Measurements from ENCODE around the gene LGALS12.

Gene LGALS12

DNA sequence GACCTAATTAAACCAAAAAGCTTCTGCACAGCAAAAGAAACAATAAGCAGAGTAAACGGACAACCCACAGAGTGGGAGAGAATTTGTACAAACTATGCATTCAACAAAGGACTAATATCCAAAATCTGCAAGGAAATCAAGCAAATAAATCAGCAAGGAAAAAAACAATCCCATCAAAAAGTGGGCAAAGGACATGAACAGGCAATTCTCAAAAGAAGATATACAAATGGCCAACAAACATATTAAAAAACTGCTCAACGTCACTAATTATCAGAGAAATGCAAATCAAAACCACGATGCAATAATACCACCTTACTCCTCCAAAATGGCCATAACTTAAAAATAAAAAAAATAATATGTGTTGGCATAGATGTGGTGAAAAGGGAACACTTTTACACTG lies 20.1 kb upstream of the LGALS12 start:
- Histone ChIP-seq H3K27ac (ENCODE audit: low read length) (no peak overlapping the region), H4K20me1 (ENCODE audit: insufficient read depth, low read length) (no peaks in the 10 kb centered on the region), H3K4me2 (ENCODE audit: low read length) (no peak overlapping the region), H3K79me2 (ENCODE audit: low read length) (no peaks in the 10 kb centered on the region), H3K9ac (ENCODE audit: low read length) (no peak overlapping the region), H3K36me3 (replicated peaks; ENCODE audit: low read depth, low read length) (no peaks in the 10 kb centered on the region), H3K9me3 (ENCODE audit: insufficient read depth, low read length) (peaks cover 4% of the 10 kb centered on the region), H2AFZ (ENCODE audit: low read depth, low read length) (no peak overlapping the region), H3K4me3 (ENCODE audit: low read length) (no peak overlapping the region), H3K27me3 (ENCODE audit: low read depth, low read length) (peaks cover 22% of the 10 kb centered on the region), H3K4me1 (ENCODE audit: low read length) (no peaks in the 10 kb centered on the region)
- TF ChIP-seq, protein P1, sequence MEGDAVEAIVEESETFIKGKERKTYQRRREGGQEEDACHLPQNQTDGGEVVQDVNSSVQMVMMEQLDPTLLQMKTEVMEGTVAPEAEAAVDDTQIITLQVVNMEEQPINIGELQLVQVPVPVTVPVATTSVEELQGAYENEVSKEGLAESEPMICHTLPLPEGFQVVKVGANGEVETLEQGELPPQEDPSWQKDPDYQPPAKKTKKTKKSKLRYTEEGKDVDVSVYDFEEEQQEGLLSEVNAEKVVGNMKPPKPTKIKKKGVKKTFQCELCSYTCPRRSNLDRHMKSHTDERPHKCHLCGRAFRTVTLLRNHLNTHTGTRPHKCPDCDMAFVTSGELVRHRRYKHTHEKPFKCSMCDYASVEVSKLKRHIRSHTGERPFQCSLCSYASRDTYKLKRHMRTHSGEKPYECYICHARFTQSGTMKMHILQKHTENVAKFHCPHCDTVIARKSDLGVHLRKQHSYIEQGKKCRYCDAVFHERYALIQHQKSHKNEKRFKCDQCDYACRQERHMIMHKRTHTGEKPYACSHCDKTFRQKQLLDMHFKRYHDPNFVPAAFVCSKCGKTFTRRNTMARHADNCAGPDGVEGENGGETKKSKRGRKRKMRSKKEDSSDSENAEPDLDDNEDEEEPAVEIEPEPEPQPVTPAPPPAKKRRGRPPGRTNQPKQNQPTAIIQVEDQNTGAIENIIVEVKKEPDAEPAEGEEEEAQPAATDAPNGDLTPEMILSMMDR (IDR thresholded peaks at IDR 0.05; ENCODE audit: low read depth, low read length), result no peak
- TF ChIP-seq EZH2phosphoT487 (IDR thresholded peaks at IDR 0.05; ENCODE audit: low read depth), result no peak

DNA sequence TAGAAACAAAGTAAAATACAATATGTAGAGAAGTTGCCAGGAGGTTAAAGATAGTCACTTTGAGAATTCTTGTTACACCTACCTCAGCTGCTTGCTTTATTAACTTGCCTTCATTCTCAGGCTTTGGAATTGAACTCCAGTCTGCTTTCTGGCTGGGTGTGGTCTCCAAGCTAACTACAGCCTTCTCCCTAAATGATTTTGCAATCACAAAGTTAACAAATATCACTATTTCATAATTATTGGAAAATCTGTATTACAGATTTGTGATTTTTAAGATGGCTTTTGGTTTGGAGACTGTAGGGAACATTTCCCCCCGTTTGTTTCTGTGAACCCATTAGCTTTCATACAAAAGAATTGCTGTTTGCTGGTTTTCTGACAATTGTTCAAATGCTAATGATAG lies 17.1 kb upstream of the LGALS12 start:
- H3K79me2 ChIP-seq (ENCODE audit: low read length), result no peaks in the 10 kb centered on the region
- peaks cover 18% of the 10 kb centered on the region for H3K27me3 ChIP-seq (ENCODE audit: low read depth, low read length)
- no peak overlapping the region for H3K4me2 ChIP-seq (ENCODE audit: low read length)
- H3K4me1 ChIP-seq (ENCODE audit: low read length), result no peaks in the 10 kb centered on the region
- H3K9ac ChIP-seq (ENCODE audit: low read length), result no peak overlapping the region
- no peak overlapping the region for H3K27ac ChIP-seq (ENCODE audit: low read length)
- no peak overlapping the region for H3K4me3 ChIP-seq (ENCODE audit: low read length)
- H4K20me1 ChIP-seq (ENCODE audit: insufficient read depth, low read length), result no peaks in the 10 kb centered on the region
- no peak for TF ChIP-seq EZH2phosphoT487 (IDR thresholded peaks at IDR 0.05; ENCODE audit: low read depth)
- TF ChIP-seq, protein P1 (IDR thresholded peaks at IDR 0.05; ENCODE audit: low read depth, low read length), result no peak
- no peaks in the 10 kb centered on the region for H3K36me3 ChIP-seq (replicated peaks; ENCODE audit: low read depth, low read length)
- H3K9me3 ChIP-seq (ENCODE audit: insufficient read depth, low read length), result peaks cover 4% of the 10 kb centered on the region
- H2AFZ ChIP-seq (ENCODE audit: low read depth, low read length), result no peak overlapping the region

DNA sequence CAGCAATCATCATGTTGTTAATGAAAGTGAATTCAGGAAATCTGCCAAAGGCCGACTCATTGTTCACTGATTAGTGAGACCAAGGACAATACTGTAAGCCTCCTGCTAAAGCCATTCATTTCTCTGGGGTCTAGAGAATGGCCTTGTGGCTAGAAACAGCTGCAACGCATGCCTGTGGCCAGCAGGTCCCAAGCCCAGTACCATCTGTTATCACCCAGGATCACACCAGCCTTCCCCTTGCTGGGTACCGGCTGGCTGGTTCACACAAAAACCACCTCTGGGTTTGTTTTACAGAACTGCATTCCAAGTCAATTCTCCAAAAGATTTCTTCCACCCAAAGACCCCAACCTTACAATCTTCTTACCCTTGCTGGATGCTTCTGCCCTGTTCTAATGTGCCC lies 16.0 kb upstream of the LGALS12 start:
- no peak for TF ChIP-seq EZH2phosphoT487 (IDR thresholded peaks at IDR 0.05; ENCODE audit: low read depth)
- TF ChIP-seq, protein P1 (IDR thresholded peaks at IDR 0.05; ENCODE audit: low read depth, low read length), result no peak
- H3K9ac ChIP-seq (ENCODE audit: low read length), result no peak overlapping the region
- peaks cover 19% of the 10 kb centered on the region for H3K27me3 ChIP-seq (ENCODE audit: low read depth, low read length)
- no peaks in the 10 kb centered on the region for H3K4me1 ChIP-seq (ENCODE audit: low read length)
- no peaks in the 10 kb centered on the region for H3K79me2 ChIP-seq (ENCODE audit: low read length)
- peaks cover 4% of the 10 kb centered on the region for H3K9me3 ChIP-seq (ENCODE audit: insufficient read depth, low read length)
- H4K20me1 ChIP-seq (ENCODE audit: insufficient read depth, low read length), result no peaks in the 10 kb centered on the region
- H3K27ac ChIP-seq (ENCODE audit: low read length), result no peak overlapping the region
- H2AFZ ChIP-seq (ENCODE audit: low read depth, low read length), result no peak overlapping the region
- H3K36me3 ChIP-seq (replicated peaks; ENCODE audit: low read depth, low read length), result no peaks in the 10 kb centered on the region
- no peak overlapping the region for H3K4me3 ChIP-seq (ENCODE audit: low read length)
- no peak overlapping the region for H3K4me2 ChIP-seq (ENCODE audit: low read length)

DNA sequence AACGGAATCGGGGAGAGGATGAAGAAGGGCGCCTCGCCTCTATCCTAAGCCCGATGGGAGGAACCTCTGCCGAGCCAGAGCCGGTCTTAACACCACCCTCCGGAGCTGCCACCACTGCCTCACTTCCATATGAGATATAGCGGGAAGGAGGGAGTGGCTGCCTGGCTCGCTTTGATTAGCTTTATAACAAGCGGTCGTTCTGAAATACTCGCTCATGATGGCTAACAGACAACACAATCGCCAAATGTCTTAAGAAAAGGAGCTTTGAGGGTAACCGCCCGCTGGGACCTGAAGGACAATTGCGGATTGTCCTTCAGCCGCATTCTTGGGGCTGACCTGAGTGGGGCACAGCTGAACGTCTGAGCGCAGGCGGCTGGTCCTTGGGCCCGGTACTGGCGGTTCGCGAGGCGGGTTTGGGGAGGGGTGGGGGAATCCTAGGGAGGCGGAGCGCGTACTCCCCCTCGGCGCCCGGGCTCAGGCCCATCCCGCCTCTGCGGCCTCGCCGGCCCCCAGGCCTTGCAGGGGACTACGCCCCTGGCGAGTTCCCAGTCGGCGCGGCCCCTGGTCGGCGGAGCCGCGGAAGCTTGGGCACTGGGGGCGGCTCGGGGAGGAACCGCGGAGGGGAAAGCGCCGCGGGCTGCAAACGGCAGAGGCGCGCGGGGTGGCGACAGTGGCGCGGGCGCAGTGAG lies 15.2 kb upstream of the LGALS12 start, which contains the start of gene PLAAT5:
Gene PLAAT5 (minus strand): TSS at position 617 of the 689 bp plus-strand sequence. CDS start 133 bp downstream, at position 484.
- Histone ChIP-seq H3K4me2 (ENCODE audit: low read length) (no peak within 1 kb of the TSS), H3K9ac (ENCODE audit: low read length) (no peak within 1 kb of the TSS), H3K27me3 (ENCODE audit: low read depth, low read length) (peaks cover 13% of the 10 kb centered on the region)

More for the DNA sequence above, 15.2 kb upstream of the LGALS12 start, which contains the start of gene PLAAT5:
- Histone ChIP-seq H4K20me1 (ENCODE audit: insufficient read depth, low read length) (no peaks in the 10 kb centered on the region), H3K9me3 (ENCODE audit: insufficient read depth, low read length) (peaks cover 2% of the 10 kb centered on the region; the same call in 1 of the 2 replicates), H2AFZ (ENCODE audit: low read depth, low read length) (no peak within 1 kb of the TSS), H3K36me3 (replicated peaks; ENCODE audit: low read depth, low read length) (no peaks in the 10 kb centered on the region), H3K79me2 (ENCODE audit: low read length) (no peaks in the 10 kb centered on the region), H3K4me1 (ENCODE audit: low read length) (no peaks in the 10 kb centered on the region), H3K27ac (ENCODE audit: low read length) (no peak within 1 kb of the TSS), H3K4me3 (ENCODE audit: low read length) (no peak within 1 kb of the TSS)
- TF ChIP-seq, protein P1 (IDR thresholded peaks at IDR 0.05; ENCODE audit: low read depth, low read length), result no peak
- TF ChIP-seq EZH2phosphoT487 (IDR thresholded peaks at IDR 0.05; ENCODE audit: low read depth), result no peak

All from OCI-LY3 (cell line).